HG02623 (cell line): ENCODE measurements around the gene CEP55.
A peak's percentile ranks its signal among the peaks of the same experiment; 100 is the strongest.

ENCODE experiments used
- ATAC-seq: cut with Tn5 transposase; IDR thresholded peaks from one replicate; pipeline ENCODE4 v1.9.1; 2021; ENCODE audit warnings: moderate library complexity; ENCODE audit not compliant: unreplicated experiment

CEP55 gene

DNA sequence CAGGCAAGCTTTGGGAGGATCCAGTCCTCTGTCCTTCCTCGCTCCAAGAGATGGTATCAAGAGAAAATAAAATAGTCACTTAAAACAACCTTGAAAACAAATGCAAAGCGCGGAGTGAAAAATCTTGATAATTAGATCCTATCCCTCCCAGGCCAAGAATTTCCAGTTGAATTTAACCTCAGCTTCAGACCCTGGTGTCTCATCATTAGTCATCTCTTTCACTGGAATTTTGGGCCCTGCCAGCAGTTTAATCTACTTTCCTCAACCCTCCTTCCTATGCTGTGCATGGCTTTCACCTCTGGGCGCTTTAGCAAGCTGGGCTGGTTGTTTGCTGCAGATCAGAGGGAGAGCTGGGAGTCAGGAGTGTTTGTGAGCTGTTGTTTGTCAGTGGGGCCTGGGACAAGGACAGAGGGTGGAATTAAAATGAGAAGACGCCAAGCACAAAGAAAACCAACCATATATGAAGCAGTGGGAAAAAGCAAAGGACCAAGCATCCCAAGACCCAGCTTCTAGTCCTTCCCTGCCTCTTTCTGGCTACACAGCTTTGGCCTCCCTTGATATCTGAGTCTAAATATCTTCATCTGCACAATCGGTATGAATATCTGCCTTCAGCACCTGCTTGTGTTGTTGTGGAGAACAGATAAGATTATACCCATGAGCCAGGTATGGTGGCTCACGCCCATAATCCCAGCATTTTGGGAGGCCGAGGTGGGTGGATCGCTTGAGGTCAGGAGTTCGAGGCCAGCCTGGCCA, 27.8 kb upstream of the CEP55 start:
- ATAC-seq, result no peak

DNA sequence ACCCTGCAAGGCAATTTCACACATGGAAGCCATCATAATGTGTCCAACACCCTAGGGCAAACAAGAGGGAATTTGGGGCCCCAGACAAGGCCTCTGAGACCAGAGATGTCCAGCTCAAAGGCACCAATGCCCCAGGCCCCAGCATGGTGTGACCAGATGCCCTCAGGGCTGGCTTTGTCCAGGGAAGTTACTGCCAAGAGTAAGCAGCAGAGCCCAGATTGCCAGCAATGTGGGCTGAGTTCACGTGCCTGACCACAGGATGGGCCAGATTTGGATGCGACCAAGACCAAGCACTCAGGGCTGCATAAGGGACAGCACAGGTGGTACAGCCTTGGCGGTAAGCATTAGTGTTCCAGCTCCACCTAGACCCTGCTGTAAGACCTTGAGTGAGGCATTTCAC, 27.0 kb upstream of the CEP55 start:
- no peak for ATAC-seq

DNA sequence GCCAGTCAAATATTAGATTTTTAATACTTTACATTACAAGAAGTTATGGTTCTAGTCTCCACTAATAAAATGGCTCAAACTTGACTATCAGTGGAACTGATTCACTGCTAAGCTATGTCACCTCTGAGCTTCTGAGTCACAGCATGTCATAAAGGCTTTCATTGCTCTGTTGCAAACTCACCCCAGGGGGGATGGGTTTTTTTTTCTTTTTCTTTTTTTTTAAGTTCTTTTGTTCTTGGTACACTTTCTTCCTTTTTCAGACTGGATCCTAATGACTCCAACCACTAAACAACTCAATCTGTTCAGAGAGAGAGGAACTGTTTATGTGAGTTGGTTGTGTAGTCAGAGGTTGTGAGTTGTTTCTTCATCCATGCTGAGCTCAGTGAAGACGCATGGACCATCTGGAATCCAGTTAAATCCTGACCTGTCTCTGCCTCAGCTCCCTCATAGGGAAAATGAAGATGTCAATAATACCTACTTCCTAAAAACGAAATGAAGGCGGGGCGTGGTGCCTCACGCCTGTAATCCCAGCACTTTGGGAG, 25.2 kb upstream of the CEP55 start:
- ATAC-seq, result no peak

DNA sequence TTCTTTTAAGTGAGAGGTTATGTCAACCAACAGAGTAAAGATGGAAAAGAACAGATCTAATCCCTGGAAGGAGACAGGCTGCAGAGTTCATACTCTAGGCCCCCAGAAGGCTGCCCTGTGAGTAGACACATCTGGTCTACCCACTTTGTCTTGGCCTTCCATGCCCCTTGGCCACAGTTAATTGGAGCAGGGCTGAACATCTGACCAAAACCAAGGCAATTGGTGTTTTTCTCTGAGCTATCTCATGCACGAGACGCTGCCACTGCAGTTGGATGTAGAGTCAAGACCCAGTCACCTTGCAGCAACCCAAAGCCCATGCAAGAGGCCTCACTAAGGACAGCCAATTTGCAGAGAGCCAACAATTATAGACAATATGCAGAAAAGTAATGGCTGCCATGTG, 23.3 kb upstream of the CEP55 start:
- ATAC-seq, result no peak

DNA sequence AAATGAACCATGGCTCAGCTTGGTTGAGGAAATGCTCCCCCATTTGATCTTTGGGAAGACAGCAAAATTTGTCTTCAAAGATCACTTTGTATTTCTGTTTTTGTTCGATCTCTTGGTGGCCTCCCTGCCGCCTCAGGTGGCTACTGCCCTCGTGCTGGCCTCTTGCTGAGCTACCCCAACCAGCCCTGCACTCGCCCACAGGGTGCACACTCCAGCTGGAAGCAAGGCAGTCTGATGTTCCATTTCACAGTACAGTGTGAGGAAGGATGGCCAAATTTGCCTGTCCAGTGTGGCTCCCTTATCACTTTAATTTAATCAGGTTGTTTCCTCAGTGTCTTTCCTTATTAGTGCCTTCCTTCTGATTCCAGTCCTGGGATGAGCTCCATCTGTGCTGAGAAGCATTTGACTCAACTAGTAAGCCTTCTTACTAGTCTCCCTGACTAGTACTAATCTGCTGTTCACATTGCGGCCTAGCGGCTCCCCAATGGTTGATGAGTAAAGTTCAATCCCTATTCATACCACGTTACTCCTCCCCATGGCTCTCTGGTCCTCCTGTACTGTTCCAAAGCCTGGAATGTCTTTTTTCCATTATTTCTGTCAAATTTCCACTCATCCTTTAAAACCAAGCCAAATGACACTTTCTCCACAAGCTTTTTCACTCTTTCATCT, 22.5 kb upstream of the CEP55 start:
- ATAC-seq, result no peak

DNA sequence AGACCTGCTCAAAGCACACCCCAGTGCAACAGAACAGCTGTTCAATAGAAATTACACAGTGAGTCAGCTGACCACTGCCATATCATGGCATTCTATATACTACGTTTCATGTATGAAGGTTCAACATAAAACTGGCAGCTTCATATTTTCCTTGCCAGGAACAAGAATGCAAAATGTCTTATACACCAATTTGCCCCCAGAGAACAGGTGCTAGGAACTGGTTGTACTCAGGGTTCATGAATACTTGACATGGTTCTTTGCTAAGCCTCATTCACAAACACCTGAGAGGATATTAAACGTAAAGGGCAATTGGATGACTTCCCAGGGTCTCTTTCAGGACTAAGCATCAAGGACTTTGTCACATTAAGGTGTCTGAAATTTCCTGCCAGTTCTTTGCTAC, 21.2 kb upstream of the CEP55 start:
- ATAC-seq, result no peak

DNA sequence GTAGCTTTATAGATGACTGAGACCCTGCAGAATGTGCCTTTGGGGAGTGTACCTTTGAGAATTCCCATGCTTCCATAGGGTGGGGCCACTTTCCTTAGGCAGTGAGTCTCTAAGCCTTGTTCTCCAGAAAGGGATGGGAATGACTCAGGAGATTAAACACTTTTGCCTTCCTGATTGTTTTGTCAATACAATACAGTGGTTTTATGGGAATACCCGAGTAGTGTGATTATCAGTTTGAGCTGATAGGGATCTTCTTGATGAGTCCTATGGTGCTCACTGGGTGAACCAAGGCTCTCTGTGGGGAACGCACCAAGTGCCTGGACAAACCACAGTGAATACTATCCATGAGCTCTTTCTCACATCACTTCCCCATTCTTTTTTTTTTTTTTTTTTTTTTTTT, 20.5 kb upstream of the CEP55 start:
- ATAC-seq, result no peak

DNA sequence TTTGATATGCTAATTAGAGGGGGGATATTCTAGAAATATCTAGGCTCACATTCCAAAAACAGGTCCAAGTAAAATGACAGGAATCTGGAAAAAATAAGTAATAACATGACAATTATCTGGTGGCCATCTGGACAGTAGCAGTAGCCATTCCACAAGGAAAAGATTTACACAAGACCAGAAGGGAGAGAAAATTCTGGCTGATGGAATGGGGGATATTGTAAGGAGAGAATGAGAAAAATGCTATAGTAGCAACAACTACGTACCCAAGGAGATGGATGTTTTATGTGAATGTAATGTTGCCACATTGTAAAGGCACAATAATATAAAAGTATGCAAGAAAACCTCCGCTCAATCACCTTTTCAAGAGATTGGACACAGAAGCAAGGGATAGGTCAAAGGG, 19.7 kb upstream of the CEP55 start:
- ATAC-seq, result no peak

DNA sequence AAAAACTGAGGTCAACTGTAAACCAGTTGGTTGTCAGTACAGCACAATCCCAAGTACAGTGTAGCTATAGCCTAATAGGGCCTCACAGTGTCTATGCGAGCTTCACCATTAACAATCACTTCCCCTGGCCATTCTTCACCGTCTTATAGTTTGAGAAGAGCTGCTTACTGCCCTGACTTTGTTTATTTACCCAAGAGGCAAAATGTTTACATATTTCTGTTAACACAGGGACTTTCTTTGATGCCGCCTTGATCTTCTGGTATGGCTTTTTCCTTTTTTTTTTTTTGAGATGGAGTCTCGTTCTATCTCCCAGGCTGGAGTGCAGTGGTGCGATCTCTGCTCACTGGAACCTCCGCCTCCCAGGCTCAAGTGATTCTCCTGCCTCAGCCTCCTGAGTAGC, 17.5 kb upstream of the CEP55 start:
- no peak for ATAC-seq

DNA sequence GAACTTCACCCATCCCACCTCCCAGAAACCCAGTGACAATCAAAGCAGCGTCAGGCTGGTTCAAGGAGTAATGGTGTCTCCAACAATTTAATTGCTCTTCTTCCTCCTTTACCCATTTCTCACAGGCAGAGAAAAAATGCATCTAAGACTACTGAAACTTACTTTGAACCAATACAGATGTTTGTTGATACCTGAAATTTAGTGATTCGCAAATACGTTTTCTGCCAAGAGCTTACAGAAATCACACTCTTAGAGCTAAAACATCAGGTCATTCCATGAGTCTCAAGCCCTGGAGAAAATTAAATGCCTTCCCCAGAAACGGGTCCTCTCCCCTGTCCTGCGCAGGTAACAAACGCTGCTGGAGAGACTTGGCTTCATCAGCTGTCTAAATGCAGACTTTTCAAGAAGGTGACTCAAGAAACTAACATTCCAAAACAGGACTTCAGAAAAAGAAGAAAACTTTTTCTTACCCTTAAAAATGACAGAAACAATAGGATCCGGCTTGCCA, 14.7 kb upstream of the CEP55 start:
- no peak for ATAC-seq

DNA sequence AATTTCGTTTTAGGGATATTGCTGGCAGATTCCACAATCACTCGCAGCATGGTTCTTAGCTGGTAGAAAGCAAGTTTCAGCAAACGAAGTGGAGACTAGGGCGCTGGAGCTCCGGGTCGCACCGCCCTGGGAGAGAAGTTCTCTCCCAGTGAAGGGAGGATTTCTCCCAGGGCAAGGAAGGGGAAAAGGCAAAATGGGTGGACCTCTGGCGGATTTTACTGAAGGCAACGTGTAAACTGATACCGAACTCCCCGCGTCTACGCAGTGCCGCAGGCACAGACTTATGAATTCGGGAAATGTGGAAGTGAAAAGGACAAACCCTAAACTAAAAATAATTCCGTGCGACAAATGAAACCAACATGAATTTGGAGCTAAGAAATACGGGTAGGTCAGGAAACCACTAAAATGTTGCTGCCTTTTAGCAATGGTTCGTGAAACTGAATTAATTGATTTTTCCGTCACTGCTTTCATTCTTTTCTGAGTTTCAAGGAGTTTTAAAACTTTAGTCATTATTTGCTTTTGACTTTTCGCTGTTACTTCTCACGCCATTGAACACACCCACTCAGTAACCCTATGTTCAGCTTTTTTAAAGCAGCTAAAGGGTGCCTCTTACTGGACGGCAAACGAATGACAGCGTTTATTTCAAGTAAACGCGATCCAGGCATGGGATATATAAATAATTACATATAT, 14.1 kb upstream of the CEP55 start, which contains the start of gene MYOF:
Gene MYOF, minus strand, starts transcription at position 190 of the 690 bp plus-strand sequence. Its CDS starts 140 bp downstream, at position 50.
- no peak for ATAC-seq

DNA sequence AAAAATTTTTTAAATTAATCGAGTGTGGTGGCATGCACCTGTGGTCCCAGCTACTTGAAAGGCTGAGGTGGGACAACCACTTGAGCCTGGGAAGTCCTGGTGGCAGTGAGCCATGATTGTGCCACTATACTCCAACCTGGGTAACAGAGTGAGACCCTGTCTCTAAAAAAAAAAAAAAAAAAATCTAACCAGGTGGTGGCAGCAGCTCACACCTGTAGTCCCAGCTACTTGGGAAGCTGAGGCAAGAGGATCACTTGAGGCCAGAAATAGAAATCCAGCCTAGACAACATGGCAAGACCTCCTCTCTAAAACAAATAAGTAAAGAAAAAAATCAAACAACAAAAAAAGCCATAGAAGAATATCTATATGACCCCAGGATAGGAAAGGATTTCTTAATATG, 10.7 kb upstream of the CEP55 start:
- ATAC-seq, result no peak

DNA sequence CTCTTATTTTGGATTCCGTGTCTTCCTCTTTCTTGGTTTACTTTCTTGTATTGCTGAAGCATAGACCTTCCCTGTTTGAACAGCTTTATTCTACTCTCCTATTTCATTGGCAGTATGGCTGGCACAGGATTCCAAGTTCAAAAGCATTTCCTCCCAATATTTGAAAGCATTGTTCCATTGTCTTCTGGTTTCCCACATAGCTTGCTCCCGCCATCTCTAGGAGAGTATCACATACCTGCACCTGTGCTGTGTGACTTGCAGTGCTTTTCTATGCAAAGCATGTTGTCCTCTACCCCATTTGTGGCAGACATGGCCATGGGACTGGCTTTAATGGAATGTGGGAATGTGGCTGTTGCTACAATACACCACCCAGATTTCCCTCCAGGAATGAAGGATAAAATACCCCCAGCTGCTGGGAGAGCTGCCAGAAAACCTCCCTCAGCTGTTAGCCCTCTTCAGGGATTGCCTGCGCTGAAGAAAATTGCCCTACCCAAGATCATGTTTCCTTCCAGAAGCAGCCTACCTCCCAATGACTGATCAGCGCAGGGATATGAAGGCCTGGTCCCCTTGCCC, 7.4 kb upstream of the CEP55 start:
- ATAC-seq, result no peak

DNA sequence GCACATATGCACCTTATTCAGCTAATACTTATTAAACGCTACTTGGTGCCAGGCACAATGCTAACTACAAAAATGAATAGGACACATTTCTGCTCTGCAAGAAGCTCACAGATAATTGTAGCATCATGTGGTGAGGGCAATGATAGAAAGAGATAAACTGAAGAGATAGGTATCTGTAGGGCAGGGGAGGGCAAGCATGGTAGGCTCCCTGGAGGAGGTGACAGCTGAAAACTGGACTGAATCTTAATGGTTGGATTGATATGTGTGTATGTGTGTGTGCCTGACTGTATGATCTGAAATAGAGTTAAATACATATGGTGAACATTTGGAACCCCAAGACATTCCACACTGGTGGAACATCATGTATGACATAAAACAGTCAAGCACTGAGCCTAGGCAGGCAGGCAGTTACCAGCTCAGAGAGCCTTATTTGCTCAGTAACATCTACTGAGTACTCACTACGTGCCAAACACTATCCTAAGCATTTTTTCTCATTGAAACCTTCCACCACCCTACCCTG, 4.8 kb upstream of the CEP55 start:
- no peak for ATAC-seq

DNA sequence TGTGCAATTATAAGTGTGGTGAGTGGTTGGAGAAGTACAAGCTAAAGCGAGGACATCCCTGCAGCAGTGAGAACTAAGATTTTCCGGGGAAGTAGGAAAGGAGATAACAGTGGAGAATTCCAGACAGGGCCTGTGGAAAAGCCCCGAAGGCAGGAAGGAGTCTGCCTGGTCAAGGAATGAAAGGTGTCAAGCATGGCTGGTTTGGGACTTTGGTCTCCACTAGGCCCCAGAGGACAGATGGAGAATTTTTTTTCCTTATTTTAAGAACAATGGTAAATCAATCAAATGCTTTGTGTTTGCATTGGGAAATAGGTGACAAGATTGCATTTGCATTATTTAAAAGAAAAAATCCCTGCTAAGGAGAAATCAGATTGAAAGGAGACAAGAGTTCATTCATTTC, 3.2 kb upstream of the CEP55 start:
- ATAC-seq, result no peak

DNA sequence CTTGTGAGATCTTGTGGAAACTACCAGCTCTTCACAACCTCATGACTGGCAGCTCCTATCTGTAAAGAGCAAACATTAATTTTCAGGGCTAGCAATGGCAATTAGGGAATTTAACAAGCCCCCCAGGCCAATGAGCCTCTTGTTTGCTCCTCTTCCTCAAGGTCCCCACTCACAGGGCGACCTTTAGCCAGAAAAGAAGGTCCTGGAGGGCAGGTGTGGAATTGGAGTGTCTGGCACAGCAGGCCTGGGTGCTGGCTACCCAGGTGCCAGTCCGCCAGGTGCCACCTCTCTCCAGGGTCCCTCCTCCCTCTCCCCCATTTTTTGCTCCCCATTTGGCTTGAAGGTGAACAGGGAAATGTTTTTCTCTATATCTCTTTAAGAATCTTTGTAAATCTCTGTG, 1.9 kb upstream of the CEP55 start:
- no peak for ATAC-seq

DNA sequence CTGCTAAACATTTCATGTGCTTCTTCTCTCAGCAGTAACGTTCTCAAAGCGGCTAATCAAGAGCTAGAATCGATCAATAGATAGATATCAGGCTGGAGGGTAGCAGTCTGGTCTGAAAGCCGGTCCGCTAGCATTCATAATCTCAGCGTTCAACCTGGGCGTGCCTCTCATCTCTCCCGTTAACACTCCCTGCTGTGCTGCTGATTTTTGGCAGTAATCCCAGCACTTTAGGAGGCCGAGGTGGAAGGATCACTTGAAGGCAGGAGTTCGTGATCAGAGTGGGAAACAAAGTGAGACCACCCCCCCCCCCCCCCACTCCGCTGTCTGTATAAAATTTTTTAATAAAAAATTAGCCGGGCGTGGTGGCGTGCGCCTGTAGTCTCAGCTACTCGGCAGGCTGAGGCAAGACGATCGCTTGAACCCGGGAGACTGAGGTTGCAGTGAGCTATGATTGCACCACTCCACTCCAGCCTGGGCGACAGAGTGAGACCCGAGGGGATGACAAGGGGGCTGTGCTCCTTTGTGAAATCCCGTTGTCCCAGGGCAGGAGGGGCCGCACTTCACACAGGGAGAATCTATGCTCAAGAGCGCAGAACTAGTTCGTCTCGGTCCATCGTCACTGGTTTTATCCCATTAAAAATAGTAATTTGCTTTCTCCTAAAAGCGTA, 624 bp upstream of the CEP55 start:
- no peak for ATAC-seq

DNA sequence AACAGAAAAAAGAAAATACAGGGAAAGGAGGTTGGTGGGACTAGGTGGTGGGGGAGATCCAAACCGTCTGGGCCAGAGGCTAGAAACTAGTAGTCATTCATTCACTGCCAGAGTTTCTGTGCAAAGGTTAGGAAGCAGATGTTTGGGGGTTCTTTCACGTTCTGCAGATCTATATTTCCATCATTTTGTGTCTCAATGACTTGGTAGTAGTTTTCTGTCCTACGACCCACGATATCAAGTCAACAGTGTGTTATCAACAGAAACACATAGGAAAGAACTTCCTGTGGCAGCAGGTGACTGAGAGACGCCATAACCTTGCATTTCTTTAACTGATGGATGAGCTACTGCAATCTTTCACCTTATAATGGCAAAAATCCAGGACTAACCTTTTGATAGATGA, 1.8 kb downstream of the CEP55 start:
- ATAC-seq, result no peak

DNA sequence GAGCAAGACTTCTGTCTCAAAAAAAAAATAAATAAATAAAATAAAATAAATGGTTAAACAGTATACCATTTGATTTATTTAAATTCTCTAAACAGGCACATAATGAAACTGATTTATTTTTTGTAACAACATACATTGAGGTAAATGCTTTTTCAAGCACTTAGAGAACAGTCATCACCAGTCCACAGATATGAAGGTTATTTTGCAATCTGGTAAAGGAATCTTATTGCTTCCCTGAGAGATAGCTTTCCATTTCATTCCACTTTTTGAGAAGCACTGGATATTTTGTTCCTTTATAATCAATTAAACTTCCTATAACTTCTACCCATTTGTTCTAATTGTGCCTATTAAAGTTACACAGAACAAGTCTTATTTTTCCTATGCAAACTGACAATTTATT, 5.2 kb downstream of the CEP55 start:
- ATAC-seq, result no peak

DNA sequence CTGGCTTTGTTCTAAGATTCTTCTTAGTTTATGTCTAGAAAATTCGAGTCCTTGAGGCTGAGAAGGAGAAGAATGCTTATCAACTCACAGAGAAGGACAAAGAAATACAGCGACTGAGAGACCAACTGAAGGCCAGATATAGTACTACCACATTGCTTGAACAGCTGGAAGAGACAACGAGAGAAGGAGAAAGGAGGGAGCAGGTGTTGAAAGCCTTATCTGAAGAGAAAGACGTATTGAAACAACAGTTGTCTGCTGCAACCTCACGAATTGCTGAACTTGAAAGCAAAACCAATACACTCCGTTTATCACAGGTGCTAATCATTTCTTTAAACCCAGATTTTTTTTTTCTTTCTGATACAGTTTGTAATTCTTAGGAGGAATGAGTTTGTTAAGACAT, 6.7 kb downstream of the CEP55 start:
- ATAC-seq, result peak; percentile 81

DNA sequence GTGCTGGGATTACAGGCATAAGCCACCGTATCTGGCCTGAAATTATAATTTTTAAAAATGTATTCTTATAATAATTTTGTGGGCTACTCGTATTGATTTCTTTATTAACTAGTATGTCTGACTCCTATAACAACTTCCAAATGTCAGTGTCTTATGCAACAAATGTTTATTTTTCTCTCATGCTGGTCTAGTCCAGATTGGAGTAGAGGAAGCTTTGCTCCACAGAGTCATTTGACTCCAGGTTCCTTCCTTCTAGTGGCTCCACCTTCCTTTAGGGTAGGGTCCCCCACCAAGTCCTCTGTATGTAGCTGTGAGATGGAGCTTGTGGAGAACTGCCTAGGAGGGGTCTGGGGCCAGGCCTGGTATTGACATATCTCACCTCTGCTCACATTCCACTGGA, 8.7 kb downstream of the CEP55 start:
- no peak for ATAC-seq
